Activated CD4-positive, CD25-positive, alpha-beta regulatory T cell (primary cell): ENCODE results near the gene FAIM.
"Not testable (repeated sequence)": the region's sequence is repeated elsewhere in the genome, so short reads cannot be mapped to it uniquely, and the experiment has no call there.

Source experiments
- DNase-seq, 4 experiments: peaks; one replicate each; lab custom pipeline; 2025; lab: John Stamatoyannopoulos, UW

FAIM gene

GRCh38 chr3:138608322-138609135 lies at the start of gene FAIM:
Gene FAIM (plus strand): TSS chr3:138608771. CDS start chr3:138619727, 10,956 bp downstream.
- peak; percentile 27 to 62 (median 50) for DNase-seq

GRCh38 chr3:138559134-138559533 lies 49.4 kb upstream of the FAIM start:
- no peak for DNase-seq

GRCh38 chr3:138560501-138560900 lies 48.1 kb upstream of the FAIM start:
- DNase-seq: no peak

GRCh38 chr3:138562902-138563301 lies 45.7 kb upstream of the FAIM start:
- not testable (repeated sequence) for DNase-seq

GRCh38 chr3:138566293-138566692 lies 42.3 kb upstream of the FAIM start:
- not testable (repeated sequence) for DNase-seq

- no peak for DNase-seq
Measured at GRCh38 chr3:138567403-138567802, 41.2 kb upstream of the FAIM start.

GRCh38 chr3:138569090-138569489 lies 39.5 kb upstream of the FAIM start:
- no peak for DNase-seq

- not testable (repeated sequence) for DNase-seq
Measured at GRCh38 chr3:138569624-138570023, 38.9 kb upstream of the FAIM start.

GRCh38 chr3:138573138-138573537 lies 35.4 kb upstream of the FAIM start:
- DNase-seq: no peak

- DNase-seq: no peak
Measured at GRCh38 chr3:138578141-138578540, 30.4 kb upstream of the FAIM start.

GRCh38 chr3:138578961-138579574 lies 29.5 kb upstream of the FAIM start:
- DNase-seq: no peak

- DNase-seq: no peak
Measured at GRCh38 chr3:138587374-138587773, 21.2 kb upstream of the FAIM start.

- no peak for DNase-seq
Measured at GRCh38 chr3:138588445-138588844, 20.1 kb upstream of the FAIM start.

- no peak for DNase-seq
Measured at GRCh38 chr3:138591392-138591791, 17.2 kb upstream of the FAIM start.

GRCh38 chr3:138593488-138594149 lies 15.0 kb upstream of the FAIM start:
- DNase-seq: no peak

- no peak for DNase-seq
Measured at GRCh38 chr3:138594150-138594934, 14.2 kb upstream of the FAIM start, which contains the start of gene CEP70. Gene CEP70 (minus strand): TSS chr3:138594260. CDS start chr3:138572927, 21,333 bp downstream.

- no peak for DNase-seq
Measured at GRCh38 chr3:138594935-138595610, 13.5 kb upstream of the FAIM start.

- DNase-seq: not testable (repeated sequence)
Measured at GRCh38 chr3:138597186-138597976, 11.2 kb upstream of the FAIM start.

GRCh38 chr3:138598534-138598933 lies 10.0 kb upstream of the FAIM start:
- DNase-seq: no peak

GRCh38 chr3:138600100-138600745 lies 8.3 kb upstream of the FAIM start:
- no peak for DNase-seq
